DMS53 treated with DMSO at 0.1 percent for 48 hours (cell line): Measurements from ENCODE around the gene GAS5.
"Not testable (repeated sequence)": the region's sequence is repeated elsewhere in the genome, so short reads cannot be mapped to it uniquely, and the experiment has no call there.

Experiments used
- DNase-seq: peaks from one replicate; lab custom pipeline; 2025; ENCODE audit not compliant: unreplicated experiment; lab: John Stamatoyannopoulos, UW

The GAS5 gene

GRCh38 chr1:173867753-173868265 is at the start of gene GAS5:
TSS of gene GAS5 (minus strand) at chr1:173867989.
- DNase-seq = peak; percentile 95

- DNase-seq = no peak
Observed at GRCh38 chr1:173917149-173917548, 49.4 kb upstream of the GAS5 start, which contains the start of gene SERPINC1. TSS of gene SERPINC1 (minus strand) at chr1:173917327. CDS start at chr1:173917259, 68 bp downstream.

- no peak for DNase-seq
Observed at GRCh38 chr1:173916667-173917066, 48.9 kb upstream of the GAS5 start.

- no peak for DNase-seq
Observed at GRCh38 chr1:173915596-173915995, 47.8 kb upstream of the GAS5 start.

GRCh38 chr1:173914366-173914871 is 46.6 kb upstream of the GAS5 start:
- peak; percentile 20 for DNase-seq

- no peak for DNase-seq
Observed at GRCh38 chr1:173913111-173913510, 45.3 kb upstream of the GAS5 start.

GRCh38 chr1:173903827-173904531 is 36.2 kb upstream of the GAS5 start:
- DNase-seq = no peak

- DNase-seq = no peak
Observed at GRCh38 chr1:173900992-173901391, 33.2 kb upstream of the GAS5 start.

GRCh38 chr1:173900427-173900826 is 32.6 kb upstream of the GAS5 start:
- DNase-seq = no peak

GRCh38 chr1:173894189-173894588 is 26.4 kb upstream of the GAS5 start:
- DNase-seq = no peak

GRCh38 chr1:173893611-173894010 is 25.8 kb upstream of the GAS5 start:
- no peak for DNase-seq

GRCh38 chr1:173889885-173890284 is 22.1 kb upstream of the GAS5 start:
- DNase-seq = no peak

GRCh38 chr1:173888749-173889148 is 21.0 kb upstream of the GAS5 start:
- DNase-seq = no peak

- DNase-seq = no peak
Observed at GRCh38 chr1:173887627-173888026, 19.8 kb upstream of the GAS5 start.

GRCh38 chr1:173886746-173887611 is 19.2 kb upstream of the GAS5 start:
- no peak for DNase-seq

- no peak for DNase-seq
Observed at GRCh38 chr1:173884701-173885100, 16.9 kb upstream of the GAS5 start.

GRCh38 chr1:173881117-173881516 is 13.3 kb upstream of the GAS5 start:
- not testable (repeated sequence) for DNase-seq

- no peak for DNase-seq
Observed at GRCh38 chr1:173878251-173878650, 10.5 kb upstream of the GAS5 start.

- DNase-seq = no peak
Observed at GRCh38 chr1:173876732-173877131, 8.9 kb upstream of the GAS5 start.

GRCh38 chr1:173871500-173871899 is 3.7 kb upstream of the GAS5 start:
- DNase-seq = no peak

- no peak for DNase-seq
Observed at GRCh38 chr1:173871091-173871490, 3.3 kb upstream of the GAS5 start.
